A673 (cell line): ENCODE results near the gene CCN6. TPM values are rescaled to one million over a fixed set of nuclear protein-coding genes. Genes with fewer than 3 reads are reported as not detected.
"Not testable (repeated sequence)": the region's sequence is repeated elsewhere in the genome, so short reads cannot be mapped to it uniquely, and the experiment has no call there.

Source experiments
- BruUV-seq: library from RNA; stranded (reverse); fragments of 400-500 nt; replicated peaks from 2 replicates; lab custom pipeline; 2021; lab: Mats Ljungman, UMichigan
- CTCF ChIA-PET: fragments of 300-600 bp; sonication (Branson Sonifier 250); formaldehyde crosslinking; loops from one replicate; lab custom pipeline; 2022; ENCODE audit warnings: antibody characterized with exemption; lab: Charles Lee
- POLR2A ChIA-PET: fragments of 300-600 bp; sonication (Branson Sonifier 250); formaldehyde crosslinking; loops from one replicate; lab custom pipeline; 2022; ENCODE audit warnings: antibody characterized with exemption; ENCODE audit not compliant: low non-redundant PET; lab: Charles Lee
- DNase-seq: peaks from one replicate; pipeline ENCODE4 v3.0.0-alpha.2; 2015; ENCODE audit warnings: low spot score
- H3K27ac ChIP-seq: fragments of 200-600 bp; sonication (generic); 2 replicates; pipeline ENCODE4 v1.5.1; 2016; ENCODE audit warnings: mixed run types, low read depth, mild to moderate bottlenecking, mixed read lengths, antibody characterized with exemption, low read length; ENCODE audit not compliant: poor library complexity, severe bottlenecking
- H3K27me3 ChIP-seq: fragments of 200-600 bp; sonication (generic); replicated peaks from 2 replicates; pipeline ENCODE4 v1.6.1; 2017; ENCODE audit warnings: mixed run types, low read depth, mild to moderate bottlenecking, mixed read lengths, antibody characterized with exemption, low read length; ENCODE audit not compliant: insufficient read depth, poor library complexity
- H3K36me3 ChIP-seq: fragments of 200-600 bp; sonication (generic); 2 replicates; pipeline ENCODE4 v1.6.1; 2016; ENCODE audit warnings: mixed run types, mild to moderate bottlenecking, mixed read lengths, antibody characterized with exemption, low read length; ENCODE audit not compliant: insufficient read depth, poor library complexity, severe bottlenecking
- H3K4me1 ChIP-seq: fragments of 200-600 bp; sonication (generic); 2 replicates; pipeline ENCODE4 v1.6.1; 2017; ENCODE audit warnings: mixed run types, mild to moderate bottlenecking, mixed read lengths, antibody characterized with exemption, low read length; ENCODE audit not compliant: insufficient read depth, poor library complexity, severe bottlenecking
- H3K4me3 ChIP-seq: fragments of 200-600 bp; sonication (generic); 2 replicates; pipeline ENCODE4 v1.5.1; 2016; ENCODE audit warnings: low read depth, mixed run types, mild to moderate bottlenecking, mixed read lengths, low read length; ENCODE audit not compliant: poor library complexity, severe bottlenecking
- H3K9me3 ChIP-seq: fragments of 200-600 bp; sonication (generic); 2 replicates; pipeline ENCODE4 v1.6.1; 2016; ENCODE audit warnings: mixed run types, low read depth, mild to moderate bottlenecking, mixed read lengths, antibody characterized with exemption, low read length; ENCODE audit not compliant: poor library complexity, severe bottlenecking
- EZH2 ChIP-seq: fragments of 200-600 bp; sonication (generic); IDR thresholded peaks from 2 replicates; pipeline ENCODE4 v1.6.1; 2017; ENCODE audit warnings: borderline replicate concordance, low read depth, mild to moderate bottlenecking, mixed read lengths, antibody characterized with exemption, low read length; ENCODE audit not compliant: poor library complexity, severe bottlenecking
- intact Hi-C: fragments of 100-400 bp; cut with micrococcal nuclease; formaldehyde crosslinking; loops from one replicate; pipeline ENCODE4 v1.10.0; 2022; ENCODE audit not compliant: unreplicated experiment
- total RNA-seq: library from RNA; stranded (reverse); gene quantifications from 2 replicates; pipeline ENCODE4 v1.2.3, GENCODE V29; 2021
- TF ChIP-seq, protein P1 (sequence below): fragments of 300-800, 200-600 bp; sonication (generic); conservative IDR thresholded peaks from 2 replicates; pipeline ENCODE4 v1.5.1; 2017; ENCODE audit warnings: low read depth, mild to moderate bottlenecking, antibody characterized with exemption, low read length, moderate library complexity, mixed read lengths

Gene CCN6
- total RNA-seq, 1 experiment from 2014 or later: not detected

DNA sequence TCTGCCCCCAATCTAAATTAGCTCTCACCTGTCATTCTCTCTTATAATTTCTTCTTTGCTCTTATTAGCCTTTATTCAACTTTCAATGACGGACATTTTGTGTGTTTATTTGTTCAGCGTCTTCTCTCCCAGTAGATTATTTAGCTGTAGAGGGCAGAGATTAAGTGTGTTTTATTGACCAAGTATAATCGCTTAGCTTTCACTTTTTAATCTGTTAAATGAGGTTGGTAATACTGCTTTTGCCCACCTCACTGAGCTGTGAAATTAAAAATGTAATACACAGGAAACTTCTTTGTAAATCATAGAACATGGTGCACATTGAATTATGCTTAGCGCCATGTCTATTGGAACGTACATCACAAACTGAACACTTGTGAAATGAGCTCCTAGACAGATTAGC, 3.5 kb upstream of the CCN6 start:
- no peaks in the 10 kb centered on the region for H3K9me3 ChIP-seq
- no peak for DNase-seq
- intact Hi-C loops: no loop called here
- BruUV-seq: no TSS peak
- H3K4me3 ChIP-seq: no peak overlapping the region
- H3K27ac ChIP-seq: no peak overlapping the region
- TF ChIP-seq, protein P1, sequence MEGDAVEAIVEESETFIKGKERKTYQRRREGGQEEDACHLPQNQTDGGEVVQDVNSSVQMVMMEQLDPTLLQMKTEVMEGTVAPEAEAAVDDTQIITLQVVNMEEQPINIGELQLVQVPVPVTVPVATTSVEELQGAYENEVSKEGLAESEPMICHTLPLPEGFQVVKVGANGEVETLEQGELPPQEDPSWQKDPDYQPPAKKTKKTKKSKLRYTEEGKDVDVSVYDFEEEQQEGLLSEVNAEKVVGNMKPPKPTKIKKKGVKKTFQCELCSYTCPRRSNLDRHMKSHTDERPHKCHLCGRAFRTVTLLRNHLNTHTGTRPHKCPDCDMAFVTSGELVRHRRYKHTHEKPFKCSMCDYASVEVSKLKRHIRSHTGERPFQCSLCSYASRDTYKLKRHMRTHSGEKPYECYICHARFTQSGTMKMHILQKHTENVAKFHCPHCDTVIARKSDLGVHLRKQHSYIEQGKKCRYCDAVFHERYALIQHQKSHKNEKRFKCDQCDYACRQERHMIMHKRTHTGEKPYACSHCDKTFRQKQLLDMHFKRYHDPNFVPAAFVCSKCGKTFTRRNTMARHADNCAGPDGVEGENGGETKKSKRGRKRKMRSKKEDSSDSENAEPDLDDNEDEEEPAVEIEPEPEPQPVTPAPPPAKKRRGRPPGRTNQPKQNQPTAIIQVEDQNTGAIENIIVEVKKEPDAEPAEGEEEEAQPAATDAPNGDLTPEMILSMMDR: no peak
- TF ChIP-seq EZH2: no peak
- no peaks in the 10 kb centered on the region for H3K4me1 ChIP-seq
- H3K27me3 ChIP-seq: no peaks in the 10 kb centered on the region
- POLR2A ChIA-PET: interaction anchor here (0.7 kb wide), 1 partner anchor 439 kb away, joined by 4 read pairs; no protein-coding TSS in a partner anchor
- CTCF ChIA-PET: interaction anchor here (0.6 kb wide), 1 partner anchor 8 kb away, joined by 4 read pairs; no protein-coding TSS in a partner anchor
- H3K36me3 ChIP-seq: no peaks in the 10 kb centered on the region

DNA sequence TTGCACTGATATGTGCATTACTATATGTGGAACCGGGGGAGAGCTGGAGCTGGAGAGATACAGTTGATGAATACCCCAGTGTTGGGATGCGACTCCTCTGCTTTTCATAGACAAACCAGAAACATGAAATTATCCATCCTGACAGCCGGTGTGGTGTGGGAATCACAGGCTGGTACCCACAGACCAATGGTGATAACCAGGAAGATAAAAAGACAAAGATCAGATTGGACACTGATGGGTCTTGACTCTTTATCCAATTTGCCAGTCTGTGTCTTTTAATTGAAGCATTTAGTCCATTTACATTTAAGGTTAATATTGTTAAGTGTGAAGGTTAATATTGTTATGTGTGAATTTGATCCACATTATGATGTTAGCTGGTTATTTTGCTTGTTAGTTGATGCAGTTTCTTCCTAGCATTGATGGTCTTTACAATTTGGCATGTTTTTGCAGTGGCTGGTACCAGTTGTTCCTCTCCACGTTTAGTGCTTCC, 2.6 kb upstream of the CCN6 start:
- BruUV-seq, H3K27ac ChIP-seq, intact Hi-C loops, H3K36me3 ChIP-seq, DNase-seq, H3K4me3 ChIP-seq, H3K27me3 ChIP-seq, H3K9me3 ChIP-seq, H3K4me1 ChIP-seq: not testable (repeated sequence)
- ChIA-PET CTCF (interaction anchor here (0.6 kb wide), 1 partner anchor 9 kb away, joined by 4 read pairs; no protein-coding TSS in a partner anchor), POLR2A (interaction anchor here (0.7 kb wide), 1 partner anchor 438 kb away, joined by 4 read pairs; no protein-coding TSS in a partner anchor)

DNA sequence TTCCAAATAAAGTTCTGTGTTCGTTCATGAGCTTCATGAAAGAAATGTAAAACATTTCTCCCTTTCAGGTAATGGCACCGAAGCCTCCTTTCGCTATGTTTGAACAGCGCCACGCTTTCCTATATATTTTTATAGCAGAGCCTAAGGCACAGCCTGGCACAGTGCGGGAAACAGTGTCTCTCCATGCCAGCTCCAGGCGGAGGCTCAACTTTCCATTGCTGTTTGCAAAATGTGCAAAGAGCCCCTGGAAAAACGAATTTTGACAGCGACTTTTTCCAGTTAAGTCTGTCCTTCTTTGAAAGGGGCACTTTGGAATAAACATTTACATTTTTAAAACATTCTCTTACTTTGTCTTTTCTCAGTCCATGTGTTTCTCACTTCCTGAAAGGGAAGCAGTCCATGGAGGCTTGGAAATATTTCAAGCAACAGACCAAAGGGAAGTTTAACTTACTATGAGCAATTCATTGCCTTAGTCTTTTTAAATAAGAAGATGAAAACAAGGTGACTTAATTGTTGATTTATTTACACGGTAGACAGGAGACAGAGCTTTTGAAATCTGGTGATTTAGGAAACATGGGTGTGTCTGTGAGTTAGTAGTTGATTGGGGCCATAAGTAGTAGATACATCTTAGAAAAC, 769 bp downstream of the CCN6 start:
- Histone ChIP-seq H3K9me3 (no peaks in the 10 kb centered on the region), H3K4me1 (no peaks in the 10 kb centered on the region), H3K27me3 (no peaks in the 10 kb centered on the region), H3K36me3 (no peaks in the 10 kb centered on the region), H3K4me3 (no peak overlapping the region), H3K27ac (no peak overlapping the region)
- BruUV-seq: no TSS peak
- DNase-seq: no peak
- POLR2A ChIA-PET: no interaction called here
- CTCF ChIA-PET: no interaction called here
- intact Hi-C loops: no loop called here
- no peak for TF ChIP-seq EZH2
- TF ChIP-seq, protein P1: no peak
